Colon (tissue), 2 donors: ENCODE results near the gene RND3.

Experiments used
- FAIRE-seq: peaks from 2 replicates; lab custom pipeline; 2012; peaks lifted over from hg19 to GRCh38; lab: Jason Lieb, UNC
- donor health status: control.
- donor health status: control.

Gene RND3

GRCh38 chr2:150475479-150476250 lies 11.8 kb downstream of the RND3 start:
- FAIRE-seq, result peak; percentile 74

GRCh38 chr2:150474326-150475074 lies 13.0 kb downstream of the RND3 start:
- FAIRE-seq, result no peak

- no peak for FAIRE-seq
Measured at GRCh38 chr2:150473767-150474166, 13.7 kb downstream of the RND3 start.

GRCh38 chr2:150472511-150472899 lies 15.0 kb downstream of the RND3 start:
- FAIRE-seq, result peak; percentile 80

- no peak for FAIRE-seq
Measured at GRCh38 chr2:150471813-150472510, 15.5 kb downstream of the RND3 start.

GRCh38 chr2:150470435-150470834 lies 17.0 kb downstream of the RND3 start:
- FAIRE-seq, result no peak

- FAIRE-seq, result no peak
Measured at GRCh38 chr2:150469706-150470274, 17.7 kb downstream of the RND3 start.

GRCh38 chr2:150468350-150468960 lies 19.0 kb downstream of the RND3 start:
- no peak for FAIRE-seq

- no peak for FAIRE-seq
Measured at GRCh38 chr2:150467621-150467963, 19.9 kb downstream of the RND3 start.

GRCh38 chr2:150466741-150467620 lies 20.5 kb downstream of the RND3 start:
- FAIRE-seq, result no peak

GRCh38 chr2:150465703-150466569 lies 21.5 kb downstream of the RND3 start:
- no peak for FAIRE-seq

GRCh38 chr2:150464986-150465385 lies 22.5 kb downstream of the RND3 start:
- FAIRE-seq, result no peak

GRCh38 chr2:150464270-150464669 lies 23.2 kb downstream of the RND3 start:
- FAIRE-seq, result peak; percentile 24

GRCh38 chr2:150462770-150463169 lies 24.7 kb downstream of the RND3 start:
- FAIRE-seq, result no peak

- FAIRE-seq, result no peak
Measured at GRCh38 chr2:150459281-150459680, 28.2 kb downstream of the RND3 start.

GRCh38 chr2:150450765-150451164 lies 36.7 kb downstream of the RND3 start:
- FAIRE-seq, result no peak

- FAIRE-seq, result no peak
Measured at GRCh38 chr2:150449856-150450255, 37.6 kb downstream of the RND3 start.

- no peak for FAIRE-seq
Measured at GRCh38 chr2:150445398-150445797, 42.1 kb downstream of the RND3 start.

- no peak for FAIRE-seq
Measured at GRCh38 chr2:150442484-150442883, 45.0 kb downstream of the RND3 start.

- FAIRE-seq, result no peak
Measured at GRCh38 chr2:150441784-150442183, 45.7 kb downstream of the RND3 start.
